Left ventricle myocardium inferior (tissue), 1 donor: ENCODE measurements around the gene PRR35. TPM values are rescaled to one million over a fixed set of nuclear protein-coding genes. Genes with fewer than 3 reads are reported as not detected.

Experiments
- DNase-seq: peaks from one replicate; pipeline ENCODE4 v3.0.0-alpha.2; 2020
- H3K27ac ChIP-seq: fragments of 200-600 bp; replicated peaks from 2 replicates; pipeline ENCODE4 v1.8.0; 2021
- H3K27me3 ChIP-seq: fragments of 200-600 bp; 2 replicates; pipeline ENCODE4 v1.8.0; 2021; ENCODE audit warnings: low read depth
- H3K36me3 ChIP-seq: fragments of 200-600 bp; 2 replicates; pipeline ENCODE4 v1.8.0; 2021
- H3K4me1 ChIP-seq: fragments of 200-600 bp; 2 replicates; pipeline ENCODE4 v1.8.0; 2021
- H3K4me3 ChIP-seq: fragments of 200-600 bp; 2 replicates; pipeline ENCODE4 v1.8.0; 2021; ENCODE audit warnings: mild to moderate bottlenecking, moderate library complexity
- H3K9me3 ChIP-seq: fragments of 200-600 bp; replicated peaks from 2 replicates; pipeline ENCODE4 v1.8.0; 2021
- intact Hi-C: fragments of 100-400 bp; cut with micrococcal nuclease; formaldehyde crosslinking; loops from one replicate; pipeline ENCODE4 v1.11.0; 2022
- total RNA-seq: library from RNA; stranded (reverse); fragmentation: NEBNext Ultra II Directional; extraction: Animal tissue kit (Norgen Biotek cat#: 25700); gene quantifications from one replicate; pipeline ENCODE4 v1.2.1, GENCODE V29; 2021
- TF ChIP-seq, protein P1 (sequence below): fragments of 200-600 bp; IDR thresholded peaks from 2 replicates; pipeline ENCODE4 v1.8.0; 2021; ENCODE audit warnings: antibody characterized with exemption, mild to moderate bottlenecking, borderline replicate concordance
- donor health status: DM: no; HTN: yes; CAD: no; lungs with severe emphysema.

Gene PRR35
- total RNA-seq, 1 donor from 2014 or later: not detected

- no peak for DNase-seq
- TF ChIP-seq, protein P1, sequence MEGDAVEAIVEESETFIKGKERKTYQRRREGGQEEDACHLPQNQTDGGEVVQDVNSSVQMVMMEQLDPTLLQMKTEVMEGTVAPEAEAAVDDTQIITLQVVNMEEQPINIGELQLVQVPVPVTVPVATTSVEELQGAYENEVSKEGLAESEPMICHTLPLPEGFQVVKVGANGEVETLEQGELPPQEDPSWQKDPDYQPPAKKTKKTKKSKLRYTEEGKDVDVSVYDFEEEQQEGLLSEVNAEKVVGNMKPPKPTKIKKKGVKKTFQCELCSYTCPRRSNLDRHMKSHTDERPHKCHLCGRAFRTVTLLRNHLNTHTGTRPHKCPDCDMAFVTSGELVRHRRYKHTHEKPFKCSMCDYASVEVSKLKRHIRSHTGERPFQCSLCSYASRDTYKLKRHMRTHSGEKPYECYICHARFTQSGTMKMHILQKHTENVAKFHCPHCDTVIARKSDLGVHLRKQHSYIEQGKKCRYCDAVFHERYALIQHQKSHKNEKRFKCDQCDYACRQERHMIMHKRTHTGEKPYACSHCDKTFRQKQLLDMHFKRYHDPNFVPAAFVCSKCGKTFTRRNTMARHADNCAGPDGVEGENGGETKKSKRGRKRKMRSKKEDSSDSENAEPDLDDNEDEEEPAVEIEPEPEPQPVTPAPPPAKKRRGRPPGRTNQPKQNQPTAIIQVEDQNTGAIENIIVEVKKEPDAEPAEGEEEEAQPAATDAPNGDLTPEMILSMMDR: no peak
- H3K27ac ChIP-seq: peak overlapping the region; percentile 95
- intact Hi-C loops: no loop called here
- no peaks in the 10 kb centered on the region for H3K36me3 ChIP-seq
- H3K27me3 ChIP-seq: no peaks in the 10 kb centered on the region
- H3K4me1 ChIP-seq: peaks cover 80% of the 10 kb centered on the region
- peak overlapping the region; percentile 86 for H3K4me3 ChIP-seq
- no peaks in the 10 kb centered on the region for H3K9me3 ChIP-seq
These were observed 31.1 kb upstream of the PRR35 start for GRCh38 chr16:529012-529575.

DNA sequence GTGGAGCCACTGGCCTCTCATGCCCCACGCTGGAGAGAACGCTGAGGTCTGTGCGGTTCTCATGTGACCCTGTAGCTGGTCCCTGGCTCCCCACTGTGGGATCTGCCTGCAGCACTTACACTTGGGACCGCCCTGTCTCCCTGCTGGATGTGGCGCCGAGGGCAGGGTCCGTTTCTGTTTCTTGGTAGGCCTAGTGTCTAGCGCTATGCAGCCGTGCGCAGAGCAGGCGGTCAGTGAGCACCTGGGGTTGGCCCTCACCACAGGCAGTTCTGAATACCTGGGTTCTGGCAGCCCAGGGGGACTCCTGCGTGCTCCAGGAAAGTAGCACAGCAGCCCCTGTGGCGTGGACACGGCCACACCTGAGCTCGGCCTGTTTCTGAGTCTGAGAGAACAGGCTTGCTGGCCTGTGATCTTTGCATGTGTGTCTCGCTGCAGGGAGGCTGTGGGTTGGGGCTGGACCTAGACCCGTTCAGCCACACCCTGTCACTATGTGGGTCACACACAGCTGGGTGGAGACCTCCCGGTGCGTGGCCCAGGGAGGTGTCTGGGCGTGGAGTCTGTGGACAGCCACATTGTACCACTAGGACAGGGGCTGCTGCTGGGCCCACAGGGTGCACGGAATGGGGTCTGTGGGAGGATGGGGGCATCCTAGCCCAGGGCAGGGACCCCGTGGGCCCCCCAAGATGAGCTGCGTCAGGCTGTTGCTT, 29.9 kb upstream of the PRR35 start:
- TF ChIP-seq, protein P1: no peak
- Histone ChIP-seq H3K36me3 (no peaks in the 10 kb centered on the region), H3K27me3 (no peaks in the 10 kb centered on the region), H3K4me1 (peaks cover 79% of the 10 kb centered on the region), H3K9me3 (no peaks in the 10 kb centered on the region), H3K4me3 (no peak overlapping the region), H3K27ac (no peak overlapping the region)
- intact Hi-C loops: no loop called here
- DNase-seq: no peak

GRCh38 chr16:531494-532125, 28.6 kb upstream of the PRR35 start:
- H3K36me3 ChIP-seq: no peaks in the 10 kb centered on the region
- no peak for DNase-seq
- TF ChIP-seq, protein P1: no peak
- H3K27ac ChIP-seq: no peak overlapping the region
- H3K9me3 ChIP-seq: no peaks in the 10 kb centered on the region
- H3K4me3 ChIP-seq: no peak overlapping the region
- intact Hi-C loops: no loop called here
- no peaks in the 10 kb centered on the region for H3K27me3 ChIP-seq
- peaks cover 70% of the 10 kb centered on the region for H3K4me1 ChIP-seq

DNA sequence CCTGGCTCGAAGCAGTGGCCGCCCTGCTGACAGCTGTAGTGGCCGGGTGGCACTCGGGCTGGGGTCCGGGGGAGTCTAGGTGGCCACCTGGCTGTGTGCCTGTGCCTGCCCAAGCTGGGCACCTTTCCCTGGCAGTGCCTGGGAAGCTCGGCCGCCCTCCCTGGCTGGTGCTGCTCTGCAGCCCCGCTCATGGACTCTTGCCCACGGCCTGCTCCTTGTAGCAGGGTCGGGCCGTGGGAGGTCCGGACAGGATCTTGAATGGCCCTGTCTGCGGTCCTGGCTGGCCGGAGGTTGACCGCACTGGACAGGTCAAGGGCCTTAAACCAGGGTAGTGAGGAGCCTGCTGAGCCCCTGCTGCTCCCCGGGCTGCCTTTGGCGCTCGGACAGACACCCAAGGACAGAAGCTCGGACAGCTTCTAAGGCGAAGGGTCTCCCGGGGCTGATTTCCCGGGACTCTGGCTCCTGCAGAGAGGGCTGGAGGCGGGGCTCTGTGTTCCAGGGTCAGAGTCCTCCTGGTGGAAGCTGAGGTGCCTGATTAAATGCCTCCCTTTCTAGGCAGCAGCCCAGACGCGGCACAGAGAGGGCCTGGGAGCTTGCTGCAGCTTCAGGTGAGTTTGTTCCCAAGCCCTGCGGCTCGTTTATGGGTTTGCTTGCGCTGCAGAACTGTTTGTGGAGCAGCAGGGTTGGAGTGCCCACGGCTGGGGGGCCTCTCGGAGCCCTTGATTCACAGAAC, 26.6 kb upstream of the PRR35 start:
- H3K27me3 ChIP-seq: no peaks in the 10 kb centered on the region
- no peak for DNase-seq
- peaks cover 59% of the 10 kb centered on the region for H3K4me1 ChIP-seq
- TF ChIP-seq, protein P1: no peak
- intact Hi-C loops: no loop called here
- no peak overlapping the region for H3K4me3 ChIP-seq
- H3K9me3 ChIP-seq: no peaks in the 10 kb centered on the region
- no peak overlapping the region for H3K27ac ChIP-seq
- peaks cover 6% of the 10 kb centered on the region for H3K36me3 ChIP-seq

DNA sequence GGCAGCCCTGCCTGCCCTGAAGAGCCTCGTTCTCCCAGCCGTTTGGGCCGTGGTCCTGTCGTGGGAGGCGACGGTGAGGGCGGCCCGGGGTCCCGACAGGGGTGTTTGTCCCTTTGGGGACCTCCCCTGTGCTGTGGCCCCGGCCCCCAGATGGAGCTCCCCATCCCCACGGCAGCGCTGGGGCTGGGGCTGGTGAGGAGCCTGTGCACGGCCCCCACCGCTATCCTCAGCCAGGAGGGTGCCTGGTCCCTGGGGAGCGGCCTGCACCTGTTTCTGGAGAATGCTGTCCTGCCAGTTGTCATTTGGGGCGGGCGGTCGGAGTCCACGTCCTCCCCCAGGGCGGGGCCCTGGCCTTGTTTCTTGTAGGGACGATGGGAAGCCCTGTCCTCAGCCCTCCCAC, 26.1 kb upstream of the PRR35 start:
- Histone ChIP-seq H3K36me3 (peaks cover 6% of the 10 kb centered on the region), H3K27ac (no peak overlapping the region), H3K4me1 (peaks cover 53% of the 10 kb centered on the region), H3K9me3 (no peaks in the 10 kb centered on the region), H3K4me3 (no peak overlapping the region), H3K27me3 (no peaks in the 10 kb centered on the region)
- DNase-seq: no peak
- intact Hi-C loops: no loop called here
- TF ChIP-seq, protein P1: no peak
